ENCODE measurements around the gene ERBB2.

The ERBB2 gene

GRCh38 chr17:39666231-39666600 lies 33.6 kb upstream of the ERBB2 start:
- DNase-seq = no peak

GRCh38 chr17:39666601-39667261 lies 33.1 kb upstream of the ERBB2 start:
- no peak for DNase-seq

GRCh38 chr17:39667262-39667944 lies 32.5 kb upstream of the ERBB2 start:
- no peak for DNase-seq

- peak; percentile 64 for DNase-seq
These were observed 31.6 kb upstream of the ERBB2 start, which contains the start of gene PNMT for GRCh38 chr17:39667945-39668924. Gene PNMT (plus strand): TSS chr17:39668453. CDS start chr17:39668476, 23 bp downstream.

- DNase-seq = no peak
These were observed 29.7 kb upstream of the ERBB2 start for GRCh38 chr17:39669897-39670735.

GRCh38 chr17:39670746-39671145 lies 29.1 kb upstream of the ERBB2 start:
- DNase-seq = no peak

GRCh38 chr17:39671651-39672521 lies 28.0 kb upstream of the ERBB2 start:
- DNase-seq = no peak

- no peak for DNase-seq
These were observed 27.1 kb upstream of the ERBB2 start for GRCh38 chr17:39672522-39673334.

- DNase-seq = no peak
These were observed 26.4 kb upstream of the ERBB2 start for GRCh38 chr17:39673335-39674081.

- DNase-seq = no peak
These were observed 25.7 kb upstream of the ERBB2 start for GRCh38 chr17:39674179-39674578.

- DNase-seq = no peak
These were observed 25.0 kb upstream of the ERBB2 start for GRCh38 chr17:39674702-39675389.

GRCh38 chr17:39675390-39676082 lies 24.3 kb upstream of the ERBB2 start:
- DNase-seq = no peak

GRCh38 chr17:39676198-39676819 lies 23.6 kb upstream of the ERBB2 start:
- DNase-seq = peak; percentile 76

- DNase-seq = no peak
These were observed 22.8 kb upstream of the ERBB2 start for GRCh38 chr17:39677072-39677471.

GRCh38 chr17:39677542-39678339 lies 22.1 kb upstream of the ERBB2 start:
- no peak for DNase-seq

- no peak for DNase-seq
These were observed 21.3 kb upstream of the ERBB2 start for GRCh38 chr17:39678340-39679116.
